SH-SY5Y (cell line): Measurements from ENCODE around the gene CTBP2.

Experiments
- GATA2 ChIP-seq: IDR thresholded peaks from 2 replicates; pipeline ENCODE4 v1.6.1; 2011; ENCODE audit warnings: mild to moderate bottlenecking, low read depth, low read length
- GATA3 ChIP-seq: IDR thresholded peaks from 2 replicates; pipeline ENCODE4 v1.6.1; 2011; ENCODE audit warnings: low read depth, mild to moderate bottlenecking, low read length, moderate library complexity

- TF ChIP-seq GATA2 (peak; percentile 57; the same call in 1 of the 2 replicates), GATA3 (no peak)
These were observed 137.1 kb downstream of the CTBP2 start for GRCh38 chr10:125023255-125023654.
